SU-DHL-6 (cell line): ENCODE results near the gene MBTPS2.

Source experiments
- H2AFZ ChIP-seq: fragments of 200-600 bp; sonication (generic); 2 replicates; pipeline ENCODE4 v1.6.1; 2014; ENCODE audit warnings: low read depth, mild to moderate bottlenecking, moderate library complexity, mixed read lengths, antibody characterized with exemption, low read length; ENCODE audit not compliant: severe bottlenecking
- H3F3A ChIP-seq: fragments of 200-600 bp; shearing (Covaris generic); 2 replicates; pipeline ENCODE4 v1.6.0; 2016; ENCODE audit warnings: antibody characterized with exemption, mild to moderate bottlenecking; ENCODE audit not compliant: insufficient read depth
- H3K27ac ChIP-seq: fragments of 200-600 bp; sonication (generic); 2 replicates; pipeline ENCODE4 v1.5.1; 2016; ENCODE audit warnings: low read depth, mild to moderate bottlenecking, low read length, moderate library complexity, mixed read lengths
- H3K27me3 ChIP-seq: fragments of 200-600 bp; sonication (generic), shearing (Covaris generic); 2 replicates; pipeline ENCODE4 v1.6.0; 2014; ENCODE audit warnings: mild to moderate bottlenecking, low read length
- H3K36me3 ChIP-seq: fragments of 200-600 bp; sonication (generic); 2 replicates; pipeline ENCODE4 v1.6.1; 2014; ENCODE audit warnings: mild to moderate bottlenecking, low read length, mixed read lengths
- H3K4me2 ChIP-seq: fragments of 300-600, 200-600 bp; shearing (Covaris generic), sonication (generic); 2 replicates; pipeline ENCODE4 v1.6.0; 2014; ENCODE audit warnings: low read length, low read depth, mild to moderate bottlenecking; ENCODE audit not compliant: poor library complexity, severe bottlenecking
- H3K4me3 ChIP-seq: fragments of 200-600 bp; sonication (generic); 2 replicates; pipeline ENCODE4 v1.5.1; 2014; ENCODE audit warnings: antibody characterized with exemption, low read length, mild to moderate bottlenecking, mixed read lengths; ENCODE audit not compliant: insufficient read depth, poor library complexity, severe bottlenecking
- H3K79me2 ChIP-seq: fragments of 200-600 bp; sonication (generic); 2 replicates; pipeline ENCODE4 v1.6.1; 2014; ENCODE audit warnings: mild to moderate bottlenecking, low read length, moderate library complexity; ENCODE audit not compliant: insufficient read depth
- H3K9ac ChIP-seq: fragments of 200-600 bp; sonication (generic); 2 replicates; pipeline ENCODE4 v1.7.0; 2014; ENCODE audit warnings: mild to moderate bottlenecking, low read length
- H3K9me2 ChIP-seq: fragments of 200-600 bp; sonication (generic); replicated peaks from 2 replicates; pipeline ENCODE4 v1.6.1; 2014; ENCODE audit warnings: low read length; ENCODE audit not compliant: insufficient read depth
- H3K9me3 ChIP-seq: fragments of 200-600 bp; sonication (generic); 2 replicates; pipeline ENCODE4 v1.6.1; 2014; ENCODE audit warnings: low read length, mixed read lengths; ENCODE audit not compliant: insufficient read depth
- H4K20me1 ChIP-seq: fragments of 200-600 bp; sonication (generic); 2 replicates; pipeline ENCODE4 v1.6.1; 2014; ENCODE audit warnings: low read depth, mild to moderate bottlenecking, antibody characterized with exemption, low read length, moderate library complexity, mixed read lengths
- EZH2phosphoT487 ChIP-seq: fragments of 200-600 bp; sonication (generic), shearing (Covaris generic); conservative IDR thresholded peaks from 2 replicates; pipeline ENCODE4 v1.6.1; 2018; ENCODE audit warnings: mild to moderate bottlenecking, antibody characterized with exemption, low read length, moderate library complexity, mixed read lengths
- TF ChIP-seq, protein P1 (sequence below): fragments of 200-600 bp; sonication (generic); IDR thresholded peaks from one replicate; pipeline ENCODE4 v1.5.1; 2017; ENCODE audit warnings: antibody characterized with exemption, mild to moderate bottlenecking, low read length, moderate library complexity; ENCODE audit not compliant: insufficient read depth, poor library complexity, severe bottlenecking

MBTPS2 gene

GRCh38 chrX:21853578-21853977 lies 14.2 kb downstream of the MBTPS2 start:
- Histone ChIP-seq H4K20me1 (no peaks in the 10 kb centered on the region), H3K9me3 (no peaks in the 10 kb centered on the region), H3K4me3 (no peak overlapping the region), H3F3A (no peaks in the 10 kb centered on the region), H3K9ac (no peak overlapping the region), H3K4me2 (no peak overlapping the region), H3K9me2 (no peaks in the 10 kb centered on the region), H2AFZ (no peak overlapping the region), H3K27me3 (no peaks in the 10 kb centered on the region), H3K27ac (no peak overlapping the region), H3K79me2 (no peaks in the 10 kb centered on the region), H3K36me3 (no peaks in the 10 kb centered on the region)
- no peak for TF ChIP-seq EZH2phosphoT487
- TF ChIP-seq, protein P1, sequence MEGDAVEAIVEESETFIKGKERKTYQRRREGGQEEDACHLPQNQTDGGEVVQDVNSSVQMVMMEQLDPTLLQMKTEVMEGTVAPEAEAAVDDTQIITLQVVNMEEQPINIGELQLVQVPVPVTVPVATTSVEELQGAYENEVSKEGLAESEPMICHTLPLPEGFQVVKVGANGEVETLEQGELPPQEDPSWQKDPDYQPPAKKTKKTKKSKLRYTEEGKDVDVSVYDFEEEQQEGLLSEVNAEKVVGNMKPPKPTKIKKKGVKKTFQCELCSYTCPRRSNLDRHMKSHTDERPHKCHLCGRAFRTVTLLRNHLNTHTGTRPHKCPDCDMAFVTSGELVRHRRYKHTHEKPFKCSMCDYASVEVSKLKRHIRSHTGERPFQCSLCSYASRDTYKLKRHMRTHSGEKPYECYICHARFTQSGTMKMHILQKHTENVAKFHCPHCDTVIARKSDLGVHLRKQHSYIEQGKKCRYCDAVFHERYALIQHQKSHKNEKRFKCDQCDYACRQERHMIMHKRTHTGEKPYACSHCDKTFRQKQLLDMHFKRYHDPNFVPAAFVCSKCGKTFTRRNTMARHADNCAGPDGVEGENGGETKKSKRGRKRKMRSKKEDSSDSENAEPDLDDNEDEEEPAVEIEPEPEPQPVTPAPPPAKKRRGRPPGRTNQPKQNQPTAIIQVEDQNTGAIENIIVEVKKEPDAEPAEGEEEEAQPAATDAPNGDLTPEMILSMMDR: no peak

DNA sequence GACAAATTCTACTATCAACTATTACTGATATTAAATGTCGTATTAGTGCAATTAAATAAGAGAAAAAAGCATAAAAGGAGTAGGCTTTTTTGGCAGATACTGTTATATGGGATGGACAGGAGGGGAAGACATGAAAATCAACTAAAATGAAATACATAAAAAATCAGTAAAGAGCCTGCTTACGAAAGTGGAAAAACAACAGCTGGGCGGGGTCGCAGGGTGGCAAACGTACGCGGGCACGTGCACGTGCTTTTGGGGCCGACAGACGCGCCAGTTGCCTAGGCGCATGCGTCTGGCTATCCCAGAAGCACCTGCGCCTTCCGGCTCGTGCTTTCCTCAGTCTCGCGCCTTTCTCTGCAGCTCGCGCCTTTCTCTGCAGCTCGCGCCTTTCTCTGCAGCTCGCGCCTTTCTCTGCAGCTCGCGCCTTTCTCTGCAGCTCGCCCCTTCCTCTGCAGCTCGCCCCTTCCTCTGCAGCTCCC lies 16.6 kb downstream of the MBTPS2 start, which contains the start of gene YY2:
Gene YY2, plus strand, starts transcription at position 51 of the 479 bp plus-strand sequence. CDS start 498 bp downstream, outside the sequence.
- no peaks in the 10 kb centered on the region for H3K79me2 ChIP-seq
- H3K4me3 ChIP-seq: no peak within 1 kb of the TSS
- no peaks in the 10 kb centered on the region for H3K36me3 ChIP-seq
- H3K27ac ChIP-seq: no peak within 1 kb of the TSS
- H3K9me2 ChIP-seq: no peaks in the 10 kb centered on the region
- no peaks in the 10 kb centered on the region for H3F3A ChIP-seq
- no peak for TF ChIP-seq EZH2phosphoT487
- TF ChIP-seq, protein P1: no peak
- no peaks in the 10 kb centered on the region for H4K20me1 ChIP-seq
- no peak within 1 kb of the TSS for H2AFZ ChIP-seq
- H3K9me3 ChIP-seq: no peaks in the 10 kb centered on the region
- H3K27me3 ChIP-seq: no peaks in the 10 kb centered on the region
- no peak within 1 kb of the TSS for H3K4me2 ChIP-seq
- no peak within 1 kb of the TSS for H3K9ac ChIP-seq

GRCh38 chrX:21856504-21856903 lies 17.1 kb downstream of the MBTPS2 start:
- H3K9me3 ChIP-seq: no peaks in the 10 kb centered on the region
- no peak for TF ChIP-seq EZH2phosphoT487
- TF ChIP-seq, protein P1: no peak

More at GRCh38 chrX:21856504-21856903, 17.1 kb downstream of the MBTPS2 start:
- H3K4me2 ChIP-seq: no peak overlapping the region
- H3K4me3 ChIP-seq: no peak overlapping the region
- no peaks in the 10 kb centered on the region for H4K20me1 ChIP-seq
- no peaks in the 10 kb centered on the region for H3K9me2 ChIP-seq
- no peaks in the 10 kb centered on the region for H3K27me3 ChIP-seq
- no peak overlapping the region for H3K9ac ChIP-seq
- H2AFZ ChIP-seq: no peak overlapping the region
- no peak overlapping the region for H3K27ac ChIP-seq
- no peaks in the 10 kb centered on the region for H3K36me3 ChIP-seq
- no peaks in the 10 kb centered on the region for H3K79me2 ChIP-seq
- no peaks in the 10 kb centered on the region for H3F3A ChIP-seq
